Stimulated activated effector memory CD8-positive, alpha-beta T cell treated with anti-CD3 and anti-CD28 coated beads, Interleukin-12 subunit alpha, Interleukin-12 subunit beta, amount 100 ng/mL, for 72 hours (primary cell): ENCODE data around the gene AKIRIN2.
A peak's percentile ranks its signal among the peaks of the same experiment; 100 is the strongest.

Source experiments
- ATAC-seq: fragments of 150-1000 bp; cut with Tn5 transposase; 2 replicates; pipeline ENCODE4 v1.10.0; 2021
- DNase-seq, 2 donors: peaks; one replicate each; pipeline ENCODE4 v3.0.0; 2021 to 2022; ENCODE audit warnings: low spot score in 2 of 2
- H3K27ac Mint-ChIP-seq: one replicate; pipeline ENCODE4 v1.8.0; 2022; ENCODE audit warnings: mild to moderate bottlenecking, mixed read lengths
- H3K36me3 Mint-ChIP-seq: one replicate; pipeline ENCODE4 v1.8.0; 2022; ENCODE audit warnings: mild to moderate bottlenecking, mixed read lengths
- H3K4me1 Mint-ChIP-seq: one replicate; pipeline ENCODE4 v1.8.0; 2022; ENCODE audit warnings: mixed read lengths
- H3K4me3 Mint-ChIP-seq: one replicate; pipeline ENCODE4 v1.8.0; 2022; ENCODE audit warnings: mild to moderate bottlenecking, mixed read lengths
- H3K9me3 Mint-ChIP-seq: one replicate; pipeline ENCODE4 v1.8.0; 2022; ENCODE audit warnings: mixed read lengths

Gene AKIRIN2

DNA sequence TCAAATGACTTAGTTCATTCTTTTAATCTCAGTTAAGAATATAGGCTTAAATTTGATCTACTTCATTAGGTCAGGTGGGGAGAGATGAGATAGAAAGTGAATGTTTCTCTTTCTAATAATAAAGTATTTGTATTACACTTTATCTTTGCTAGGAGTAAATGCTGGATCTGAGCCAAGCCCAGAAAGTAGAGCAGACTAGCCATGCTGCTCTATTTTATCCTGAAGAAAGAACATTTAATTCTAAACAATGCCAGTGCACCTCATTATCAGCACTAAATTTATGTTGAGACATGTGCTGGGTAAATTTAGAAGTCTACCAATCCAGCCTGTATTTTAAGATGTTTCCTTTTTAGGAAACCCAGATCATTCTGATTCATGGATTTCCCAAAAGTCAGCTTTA, 43.5 kb downstream of the AKIRIN2 start:
- no peak for ATAC-seq
- H3K27ac Mint-ChIP-seq, result no peak overlapping the region

DNA sequence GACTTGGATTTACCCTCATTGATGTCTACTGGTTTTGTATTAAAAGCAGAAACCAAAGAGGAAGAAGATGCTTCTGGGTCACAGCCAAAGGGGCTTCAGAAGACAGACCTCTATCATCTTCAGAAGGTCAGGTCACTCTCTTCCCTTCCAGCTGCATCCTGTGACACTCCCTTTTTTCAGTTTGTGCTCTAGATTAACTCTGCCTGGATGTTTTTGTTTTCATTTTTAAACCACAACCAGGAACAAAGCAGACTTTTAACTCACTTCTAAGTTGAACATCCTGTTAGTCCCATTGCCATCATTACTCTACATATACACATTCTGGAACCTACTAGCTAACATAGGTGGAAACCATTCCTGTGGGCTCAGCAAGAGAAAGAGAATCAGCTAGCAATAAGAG, 45.2 kb downstream of the AKIRIN2 start:
- peaks cover 64% of the 10 kb centered on the region for H3K36me3 Mint-ChIP-seq
- H3K9me3 Mint-ChIP-seq, result no peaks in the 10 kb centered on the region
- DNase-seq (no peak), ATAC-seq (no peak)
- H3K4me1 Mint-ChIP-seq, result peaks cover 9% of the 10 kb centered on the region
- H3K4me3 Mint-ChIP-seq, result no peak overlapping the region
- H3K27ac Mint-ChIP-seq, result no peak overlapping the region

More for the DNA sequence above, 43.5 kb downstream of the AKIRIN2 start:
- no peak overlapping the region for H3K4me3 Mint-ChIP-seq
- no peaks in the 10 kb centered on the region for H3K4me1 Mint-ChIP-seq
- DNase-seq, result no peak
- peaks cover 69% of the 10 kb centered on the region for H3K36me3 Mint-ChIP-seq
- H3K9me3 Mint-ChIP-seq, result no peaks in the 10 kb centered on the region

DNA sequence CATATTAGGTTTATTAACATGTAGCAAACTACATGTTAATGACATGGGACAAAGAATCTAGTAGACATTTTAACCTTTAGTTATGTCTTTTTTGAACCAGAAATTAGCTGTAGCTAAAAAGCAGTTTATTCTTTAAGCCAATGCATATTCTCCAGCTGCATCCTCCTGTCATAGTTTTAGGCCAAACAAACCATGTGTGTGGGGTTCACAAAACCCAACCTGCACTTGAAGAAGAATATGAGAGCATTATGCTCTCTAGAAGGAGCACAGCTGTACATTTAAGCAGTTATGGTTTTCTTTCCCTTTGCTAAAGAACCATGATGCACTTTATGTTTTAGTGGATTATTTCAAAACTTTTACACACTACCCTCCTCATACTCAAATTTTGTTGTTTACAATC, 46.2 kb downstream of the AKIRIN2 start:
- H3K9me3 Mint-ChIP-seq, result no peaks in the 10 kb centered on the region
- H3K4me1 Mint-ChIP-seq, result peaks cover 9% of the 10 kb centered on the region
- no peak overlapping the region for H3K27ac Mint-ChIP-seq
- ATAC-seq (no peak), DNase-seq (no peak)
- H3K36me3 Mint-ChIP-seq, result peaks cover 64% of the 10 kb centered on the region
- H3K4me3 Mint-ChIP-seq, result no peak overlapping the region

DNA sequence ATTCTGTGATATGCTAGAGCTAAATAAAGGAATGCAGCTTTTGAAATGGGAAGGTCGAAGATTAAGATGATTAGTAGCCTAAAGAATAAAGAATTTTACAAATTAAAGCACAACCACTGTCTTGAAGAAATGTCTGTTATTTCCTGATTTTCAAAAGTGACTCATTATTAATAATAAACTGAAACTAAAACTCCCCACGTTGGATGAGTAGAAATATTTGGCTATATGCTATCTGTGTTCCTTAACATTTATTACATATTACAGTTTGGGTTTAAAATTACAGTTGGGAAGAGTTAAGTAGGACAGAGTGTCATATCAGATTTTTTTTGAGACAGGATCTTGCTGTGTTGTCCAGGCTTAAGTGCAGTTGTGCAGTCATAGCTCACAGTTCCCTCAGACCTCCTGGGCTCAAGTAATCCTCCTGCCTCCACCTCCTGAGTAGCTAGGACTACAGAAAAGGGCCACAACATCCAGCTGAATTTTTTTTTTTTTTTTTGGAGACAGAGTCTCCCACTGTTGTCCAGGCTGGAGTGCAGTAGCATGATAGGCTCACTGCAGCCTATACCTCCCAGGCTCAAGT, 47.1 kb downstream of the AKIRIN2 start:
- no peaks in the 10 kb centered on the region for H3K9me3 Mint-ChIP-seq
- no peak overlapping the region for H3K27ac Mint-ChIP-seq
- peaks cover 64% of the 10 kb centered on the region for H3K36me3 Mint-ChIP-seq
- peaks cover 9% of the 10 kb centered on the region for H3K4me1 Mint-ChIP-seq
- DNase-seq, result no peak
- H3K4me3 Mint-ChIP-seq, result no peak overlapping the region
- no peak for ATAC-seq

DNA sequence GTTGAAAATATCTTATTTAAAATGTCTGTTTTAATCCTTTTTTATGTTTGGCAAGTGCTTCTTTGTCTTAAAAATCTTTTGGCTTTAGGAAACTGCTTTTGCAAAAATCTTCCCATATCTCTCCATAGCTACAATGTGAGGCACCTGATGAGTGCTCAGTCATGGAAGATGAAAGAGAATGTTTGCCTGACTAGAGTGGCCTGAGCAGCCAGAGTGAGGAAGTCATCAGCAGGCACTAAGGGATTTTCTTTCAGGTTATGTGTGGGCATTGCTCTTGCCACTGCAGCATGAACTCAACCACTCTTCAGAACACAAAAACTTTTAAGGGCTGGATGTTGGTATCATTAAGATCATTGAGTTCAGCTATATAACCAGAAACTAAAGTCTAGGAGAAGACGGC, 47.9 kb downstream of the AKIRIN2 start:
- Mint-ChIP-seq H3K9me3 (no peaks in the 10 kb centered on the region), H3K36me3 (peaks cover 59% of the 10 kb centered on the region), H3K4me1 (peaks cover 9% of the 10 kb centered on the region), H3K27ac (no peak overlapping the region), H3K4me3 (no peak overlapping the region)
- DNase-seq (no peak), ATAC-seq (no peak)

DNA sequence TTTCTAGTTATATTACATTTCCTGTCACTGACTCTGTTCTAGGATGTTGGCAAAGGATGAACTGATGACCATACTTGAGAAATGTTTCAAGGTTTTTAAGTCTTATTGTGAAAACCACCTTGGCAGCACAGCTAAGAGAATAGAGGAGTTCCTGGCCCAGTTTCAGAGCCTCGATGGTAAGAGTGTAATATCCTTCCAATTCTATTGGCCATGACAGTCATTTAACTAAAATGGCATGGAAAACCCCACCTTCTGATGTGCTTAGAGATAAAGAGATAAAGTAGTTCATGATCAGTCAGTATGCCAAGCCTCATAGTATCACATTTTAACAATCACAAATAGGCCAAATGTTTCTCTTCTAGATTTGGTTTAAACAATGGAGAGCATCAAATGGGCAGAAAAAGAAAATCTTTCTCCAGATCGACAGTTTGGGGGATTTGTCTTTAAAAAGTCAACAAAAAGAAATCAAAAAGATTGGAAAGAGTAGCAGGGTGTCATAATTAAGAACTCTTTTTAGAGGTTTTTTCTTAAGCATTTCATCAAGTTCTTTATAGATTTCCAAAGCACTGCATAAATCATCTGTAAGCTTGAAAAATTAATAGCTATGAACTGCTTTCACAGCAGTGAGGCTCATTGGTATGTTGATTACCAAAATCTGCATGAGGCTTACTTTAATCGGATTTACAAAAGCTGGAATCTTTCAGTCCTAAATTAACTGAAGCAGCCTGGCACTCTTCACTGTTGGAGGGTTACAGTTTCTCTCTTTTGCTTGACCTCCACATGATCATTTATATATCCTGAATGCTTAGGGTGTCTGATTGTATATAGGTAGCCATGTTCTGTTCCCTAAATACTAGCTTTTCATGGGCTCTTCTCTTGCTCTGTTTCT, 48.7 kb downstream of the AKIRIN2 start:
- ATAC-seq (peak; percentile 95), DNase-seq (no peak)
- Mint-ChIP-seq H3K27ac (peak overlapping the region; percentile 33), H3K4me1 (peaks cover 9% of the 10 kb centered on the region), H3K36me3 (peaks cover 54% of the 10 kb centered on the region), H3K9me3 (no peaks in the 10 kb centered on the region), H3K4me3 (no peak overlapping the region)

DNA sequence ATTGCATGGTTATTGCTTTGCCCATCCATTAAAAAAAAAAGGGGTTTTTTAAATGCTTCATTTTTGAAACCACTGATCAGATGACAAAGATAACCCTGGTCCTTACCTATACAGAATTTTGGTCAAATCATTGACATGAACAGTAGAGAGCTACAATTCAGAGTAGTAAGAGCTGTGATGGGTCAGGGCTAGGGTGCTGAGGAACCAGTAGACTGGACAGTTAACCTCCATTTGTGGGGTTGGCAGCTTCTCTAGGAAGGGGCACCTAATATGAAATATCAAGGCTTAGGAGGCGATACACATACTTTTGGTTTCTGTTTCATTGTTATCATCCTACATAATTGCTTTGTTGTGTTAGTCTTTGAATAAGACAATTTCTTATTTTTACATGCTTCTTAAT, 57.0 kb downstream of the AKIRIN2 start:
- H3K4me1 Mint-ChIP-seq, result peaks cover 12% of the 10 kb centered on the region
- peak; percentile 48 for ATAC-seq
- peak overlapping the region; percentile 42 for H3K4me3 Mint-ChIP-seq
- H3K27ac Mint-ChIP-seq, result peak overlapping the region; percentile 79
- DNase-seq, result peak in 1 of 2 donors; percentile 52
- peaks cover 19% of the 10 kb centered on the region for H3K36me3 Mint-ChIP-seq
- H3K9me3 Mint-ChIP-seq, result no peaks in the 10 kb centered on the region

DNA sequence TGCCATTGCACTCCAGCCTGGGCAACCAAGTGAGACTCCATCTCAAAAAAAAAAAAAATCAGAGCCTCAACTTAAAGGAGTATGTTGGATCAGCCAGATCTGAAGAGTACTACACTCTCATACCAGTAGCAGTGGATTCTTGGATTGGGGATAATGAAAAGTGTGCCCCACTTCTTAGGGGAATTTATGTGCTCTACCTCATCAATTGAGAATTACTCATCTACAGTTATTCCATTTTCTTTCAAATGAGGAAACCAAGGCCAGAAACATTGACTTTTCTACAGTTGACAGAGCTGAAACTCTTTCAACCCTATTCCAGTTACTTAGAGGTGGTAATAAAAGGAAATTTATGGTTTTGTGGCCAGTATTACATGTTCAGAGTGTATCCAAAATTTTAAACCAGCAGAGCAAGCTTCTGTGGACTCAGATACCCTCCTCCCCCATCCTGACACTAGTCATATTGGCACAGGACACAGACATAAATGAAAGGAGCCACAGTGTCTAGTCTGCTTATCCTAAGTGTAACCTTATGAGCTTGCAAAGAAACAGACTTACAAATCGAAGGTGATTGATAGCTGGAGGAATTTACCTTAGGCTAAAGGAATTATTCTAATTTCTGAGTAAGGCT, 60.9 kb downstream of the AKIRIN2 start:
- Mint-ChIP-seq H3K4me1 (peaks cover 5% of the 10 kb centered on the region), H3K27ac (no peak overlapping the region), H3K36me3 (peaks cover 44% of the 10 kb centered on the region), H3K4me3 (no peak overlapping the region), H3K9me3 (no peaks in the 10 kb centered on the region)
- DNase-seq (no peak), ATAC-seq (peak; percentile 73)

DNA sequence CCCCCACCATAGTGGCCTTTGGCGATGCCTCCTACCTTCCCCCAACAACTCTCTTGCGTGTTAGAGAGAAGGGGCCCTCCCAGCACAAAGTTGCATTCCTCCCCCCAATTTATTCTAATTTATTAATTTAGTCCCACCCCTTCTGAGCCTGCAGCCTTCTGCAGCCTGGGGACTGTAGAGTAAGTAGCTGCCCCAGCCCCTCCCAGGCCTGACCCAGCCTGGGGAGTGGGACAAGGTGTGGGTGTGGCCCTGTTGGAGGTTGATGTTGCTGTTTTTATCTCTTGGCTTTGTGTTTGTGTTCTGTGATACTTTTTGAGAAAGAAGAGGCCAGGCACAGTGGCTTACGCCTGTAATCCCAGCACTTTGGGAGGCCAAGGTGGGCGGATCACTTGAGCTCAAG, 62.7 kb downstream of the AKIRIN2 start:
- no peak for DNase-seq
- Mint-ChIP-seq H3K27ac (no peak overlapping the region), H3K36me3 (peaks cover 62% of the 10 kb centered on the region), H3K4me1 (no peaks in the 10 kb centered on the region), H3K9me3 (no peaks in the 10 kb centered on the region), H3K4me3 (no peak overlapping the region)
- ATAC-seq, result no peak

DNA sequence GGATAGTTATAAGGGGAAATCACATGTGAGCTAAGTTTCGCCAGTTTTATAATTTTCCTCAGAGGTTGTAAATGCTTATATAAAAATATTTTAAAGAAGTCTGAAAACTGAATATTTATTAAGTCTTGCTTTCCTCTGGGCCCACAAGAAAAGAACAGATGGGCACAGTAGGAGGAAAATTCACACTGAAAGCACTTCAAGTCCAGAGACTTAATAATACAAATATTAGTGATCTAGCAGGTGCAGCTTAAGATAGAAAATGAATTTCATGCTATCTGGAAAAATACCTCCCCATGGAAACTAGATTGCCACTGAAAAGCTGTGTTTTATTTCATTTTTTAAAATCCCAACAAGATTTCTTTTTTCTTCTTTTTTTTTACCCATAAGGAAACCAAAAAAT, 64.9 kb downstream of the AKIRIN2 start:
- ATAC-seq (no peak), DNase-seq (no peak)
- Mint-ChIP-seq H3K36me3 (peaks cover 57% of the 10 kb centered on the region), H3K9me3 (no peaks in the 10 kb centered on the region), H3K4me1 (no peaks in the 10 kb centered on the region), H3K4me3 (no peak overlapping the region), H3K27ac (no peak overlapping the region)

DNA sequence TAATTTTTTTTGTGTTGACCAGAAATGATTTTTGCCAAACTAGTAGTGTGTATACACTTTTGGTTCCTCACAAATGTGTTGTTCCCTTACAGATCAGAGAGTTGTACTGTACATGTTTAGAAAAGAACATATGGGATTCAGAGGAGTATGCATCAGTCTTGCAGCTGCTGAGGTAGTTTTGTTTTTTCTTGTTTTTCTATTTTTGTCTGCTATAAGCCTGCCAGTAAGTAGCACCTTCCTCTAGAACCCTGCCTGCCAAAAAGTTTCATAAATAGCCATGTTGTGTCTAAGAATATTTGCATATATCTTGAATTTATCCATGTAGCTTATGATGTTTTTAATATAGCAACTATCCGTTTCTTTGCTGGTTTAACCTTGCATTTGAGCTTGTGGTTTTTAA, 65.7 kb downstream of the AKIRIN2 start:
- H3K4me1 Mint-ChIP-seq, result no peaks in the 10 kb centered on the region
- ATAC-seq (no peak), DNase-seq (no peak)
- H3K9me3 Mint-ChIP-seq, result no peaks in the 10 kb centered on the region
- no peak overlapping the region for H3K4me3 Mint-ChIP-seq
- H3K36me3 Mint-ChIP-seq, result peaks cover 57% of the 10 kb centered on the region
- H3K27ac Mint-ChIP-seq, result no peak overlapping the region

DNA sequence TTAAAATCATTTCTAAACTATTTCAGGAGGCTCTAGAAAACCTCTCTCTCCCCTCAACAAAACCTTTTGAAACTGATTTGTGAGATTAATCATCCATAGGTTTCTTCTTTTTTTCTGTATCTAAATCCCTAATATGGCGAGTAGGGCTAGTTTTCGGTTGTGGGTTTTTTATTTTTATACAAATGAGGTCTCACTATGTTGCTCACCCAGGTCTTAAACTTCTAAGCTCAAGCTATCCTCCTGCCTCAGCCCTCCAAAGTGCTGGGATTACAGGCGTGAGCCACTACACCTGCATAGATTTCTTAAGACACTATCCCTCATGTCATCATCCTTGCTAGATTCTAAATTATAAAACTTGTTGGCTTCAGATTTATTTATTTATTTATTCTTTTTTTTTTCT, 68.2 kb downstream of the AKIRIN2 start:
- H3K4me3 Mint-ChIP-seq, result no peak overlapping the region
- H3K9me3 Mint-ChIP-seq, result no peaks in the 10 kb centered on the region
- H3K36me3 Mint-ChIP-seq, result peaks cover 40% of the 10 kb centered on the region
- H3K4me1 Mint-ChIP-seq, result no peaks in the 10 kb centered on the region
- no peak overlapping the region for H3K27ac Mint-ChIP-seq
- ATAC-seq (no peak), DNase-seq (no peak)

DNA sequence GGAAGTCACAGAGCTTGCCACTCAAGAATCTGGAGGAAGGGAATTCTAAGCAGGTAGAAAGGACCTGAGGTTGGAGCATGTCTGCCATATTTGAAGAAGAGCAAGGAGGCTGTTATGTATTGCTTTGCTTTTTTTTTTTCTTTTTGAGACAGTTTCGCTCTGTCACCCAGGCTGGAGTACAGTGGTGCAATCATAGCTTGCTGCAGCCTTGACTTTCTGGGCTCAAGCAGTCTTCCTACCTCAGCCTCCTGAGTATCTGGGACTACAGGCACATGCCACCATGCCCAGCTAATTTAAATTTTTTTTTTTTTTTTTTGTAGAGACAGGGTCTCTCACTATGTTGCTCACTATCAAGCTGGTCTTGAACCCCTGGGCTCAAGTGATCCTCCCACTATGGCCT, 71.3 kb downstream of the AKIRIN2 start:
- H3K27ac Mint-ChIP-seq, result no peak overlapping the region
- H3K9me3 Mint-ChIP-seq, result no peaks in the 10 kb centered on the region

DNA sequence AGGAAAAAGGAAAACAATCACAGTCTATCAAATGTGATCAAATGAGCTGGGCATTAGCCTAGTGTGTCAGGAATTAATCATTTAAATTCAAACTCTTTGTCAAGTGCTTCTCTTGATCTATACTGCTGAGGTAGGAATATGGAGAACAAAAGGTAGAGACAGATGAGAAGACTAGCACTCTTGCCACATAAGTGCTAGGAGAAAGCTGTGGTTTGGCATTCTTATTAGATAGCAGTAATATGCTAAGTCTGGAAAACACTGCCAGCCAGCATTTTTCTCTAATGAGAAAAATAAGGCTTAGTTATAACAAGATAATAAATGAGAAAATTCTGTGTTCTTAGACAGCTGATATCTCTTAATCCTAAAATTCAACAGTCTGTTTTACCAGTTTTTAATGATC, 73.2 kb downstream of the AKIRIN2 start:
- Mint-ChIP-seq H3K36me3 (peaks cover 9% of the 10 kb centered on the region), H3K4me1 (no peaks in the 10 kb centered on the region), H3K27ac (no peak overlapping the region), H3K9me3 (no peaks in the 10 kb centered on the region), H3K4me3 (no peak overlapping the region)
- DNase-seq (no peak), ATAC-seq (no peak)

More for the DNA sequence above, 71.3 kb downstream of the AKIRIN2 start:
- Mint-ChIP-seq H3K4me1 (no peaks in the 10 kb centered on the region), H3K4me3 (no peak overlapping the region), H3K36me3 (peaks cover 20% of the 10 kb centered on the region)
- DNase-seq, result no peak
- ATAC-seq, result no peak

DNA sequence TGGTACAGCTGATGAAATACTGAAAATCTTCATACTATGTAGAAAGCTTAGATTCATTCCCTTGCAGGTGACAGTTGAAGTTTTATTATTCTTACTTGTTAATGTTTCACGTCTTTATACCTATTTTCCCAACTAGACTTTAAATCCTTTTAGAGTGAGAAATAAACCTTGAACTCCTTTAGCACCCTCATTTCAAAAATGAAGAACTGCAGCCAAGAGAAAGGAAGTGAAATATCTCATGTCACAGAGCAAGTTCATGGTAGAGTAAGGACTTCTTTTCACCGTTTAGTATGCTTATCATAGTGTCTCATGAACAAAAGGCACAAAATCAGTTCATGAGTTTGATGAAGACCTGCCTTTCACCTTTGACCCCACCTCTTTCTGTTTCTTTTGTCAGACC, 73.6 kb downstream of the AKIRIN2 start:
- H3K9me3 Mint-ChIP-seq, result no peaks in the 10 kb centered on the region
- H3K36me3 Mint-ChIP-seq, result peaks cover 13% of the 10 kb centered on the region
- H3K27ac Mint-ChIP-seq, result no peak overlapping the region

More for the DNA sequence above, 73.6 kb downstream of the AKIRIN2 start:
- ATAC-seq (no peak), DNase-seq (no peak)
- H3K4me1 Mint-ChIP-seq, result no peaks in the 10 kb centered on the region
- no peak overlapping the region for H3K4me3 Mint-ChIP-seq
